ENCODE data around the gene KIAA0513.
A peak's percentile ranks its signal among the peaks of the same experiment; 100 is the strongest.

Gene KIAA0513

GRCh38 chr16:85027349-85027957 is at the start of gene KIAA0513:
Gene KIAA0513 (plus strand): TSS chr16:85027795. CDS start chr16:85067072, 39,277 bp downstream.
- Histone ChIP-seq H3K36me3 (ENCODE audit: control insufficient read depth, insufficient read depth, low read length) (no peaks in the 10 kb centered on the region), H3K9me3 (ENCODE audit: control insufficient read depth, insufficient read depth, low read length) (no peaks in the 10 kb centered on the region), H3K4me1 (ENCODE audit: control insufficient read depth, insufficient read depth, low read length) (peaks cover 9% of the 10 kb centered on the region), H3K4me3 (ENCODE audit: low read depth, low read length) (peak within 1 kb of the TSS; percentile 80), H3K27me3 (ENCODE audit: control insufficient read depth, insufficient read depth, low read length) (peaks cover 18% of the 10 kb centered on the region), H3K9ac (ENCODE audit: low read depth, low read length) (no peak within 1 kb of the TSS)

GRCh38 chr16:84979516-84979915 is 48.1 kb upstream of the KIAA0513 start:
- Histone ChIP-seq H3K9me3 (ENCODE audit: control insufficient read depth, insufficient read depth, low read length) (no peaks in the 10 kb centered on the region), H3K27me3 (ENCODE audit: control insufficient read depth, insufficient read depth, low read length) (no peaks in the 10 kb centered on the region), H3K4me1 (ENCODE audit: control insufficient read depth, insufficient read depth, low read length) (no peaks in the 10 kb centered on the region), H3K4me3 (ENCODE audit: low read depth, low read length) (no peak overlapping the region), H3K9ac (ENCODE audit: low read depth, low read length) (no peak overlapping the region), H3K36me3 (ENCODE audit: control insufficient read depth, insufficient read depth, low read length) (peaks cover 50% of the 10 kb centered on the region)

GRCh38 chr16:84982434-84982833 is 45.2 kb upstream of the KIAA0513 start:
- H3K9ac ChIP-seq (ENCODE audit: low read depth, low read length) = no peak overlapping the region
- no peak overlapping the region for H3K4me3 ChIP-seq (ENCODE audit: low read depth, low read length)
- H3K4me1 ChIP-seq (ENCODE audit: control insufficient read depth, insufficient read depth, low read length) = no peaks in the 10 kb centered on the region
- no peaks in the 10 kb centered on the region for H3K9me3 ChIP-seq (ENCODE audit: control insufficient read depth, insufficient read depth, low read length)
- no peaks in the 10 kb centered on the region for H3K27me3 ChIP-seq (ENCODE audit: control insufficient read depth, insufficient read depth, low read length)
- H3K36me3 ChIP-seq (ENCODE audit: control insufficient read depth, insufficient read depth, low read length) = peaks cover 30% of the 10 kb centered on the region

GRCh38 chr16:84985079-84986065 is 42.2 kb upstream of the KIAA0513 start:
- Histone ChIP-seq H3K27me3 (ENCODE audit: control insufficient read depth, insufficient read depth, low read length) (no peaks in the 10 kb centered on the region), H3K9me3 (ENCODE audit: control insufficient read depth, insufficient read depth, low read length) (no peaks in the 10 kb centered on the region), H3K4me1 (ENCODE audit: control insufficient read depth, insufficient read depth, low read length) (no peaks in the 10 kb centered on the region), H3K4me3 (ENCODE audit: low read depth, low read length) (no peak overlapping the region), H3K9ac (ENCODE audit: low read depth, low read length) (no peak overlapping the region), H3K36me3 (ENCODE audit: control insufficient read depth, insufficient read depth, low read length) (peaks cover 41% of the 10 kb centered on the region)

GRCh38 chr16:84986102-84986501 is 41.5 kb upstream of the KIAA0513 start:
- Histone ChIP-seq H3K9me3 (ENCODE audit: control insufficient read depth, insufficient read depth, low read length) (no peaks in the 10 kb centered on the region), H3K36me3 (ENCODE audit: control insufficient read depth, insufficient read depth, low read length) (peaks cover 36% of the 10 kb centered on the region), H3K4me1 (ENCODE audit: control insufficient read depth, insufficient read depth, low read length) (no peaks in the 10 kb centered on the region), H3K4me3 (ENCODE audit: low read depth, low read length) (no peak overlapping the region), H3K27me3 (ENCODE audit: control insufficient read depth, insufficient read depth, low read length) (no peaks in the 10 kb centered on the region), H3K9ac (ENCODE audit: low read depth, low read length) (no peak overlapping the region)

GRCh38 chr16:84986879-84987278 is 40.7 kb upstream of the KIAA0513 start:
- no peak overlapping the region for H3K4me3 ChIP-seq (ENCODE audit: low read depth, low read length)
- no peaks in the 10 kb centered on the region for H3K9me3 ChIP-seq (ENCODE audit: control insufficient read depth, insufficient read depth, low read length)
- no peaks in the 10 kb centered on the region for H3K4me1 ChIP-seq (ENCODE audit: control insufficient read depth, insufficient read depth, low read length)
- H3K36me3 ChIP-seq (ENCODE audit: control insufficient read depth, insufficient read depth, low read length) = peaks cover 31% of the 10 kb centered on the region
- H3K27me3 ChIP-seq (ENCODE audit: control insufficient read depth, insufficient read depth, low read length) = no peaks in the 10 kb centered on the region
- H3K9ac ChIP-seq (ENCODE audit: low read depth, low read length) = no peak overlapping the region

GRCh38 chr16:84988328-84989080 is 39.1 kb upstream of the KIAA0513 start:
- H3K27me3 ChIP-seq (ENCODE audit: control insufficient read depth, insufficient read depth, low read length) = no peaks in the 10 kb centered on the region
- H3K4me3 ChIP-seq (ENCODE audit: low read depth, low read length) = no peak overlapping the region
- H3K4me1 ChIP-seq (ENCODE audit: control insufficient read depth, insufficient read depth, low read length) = no peaks in the 10 kb centered on the region
- peaks cover 20% of the 10 kb centered on the region for H3K36me3 ChIP-seq (ENCODE audit: control insufficient read depth, insufficient read depth, low read length)
- H3K9ac ChIP-seq (ENCODE audit: low read depth, low read length) = no peak overlapping the region
- no peaks in the 10 kb centered on the region for H3K9me3 ChIP-seq (ENCODE audit: control insufficient read depth, insufficient read depth, low read length)

GRCh38 chr16:84989749-84990620 is 37.6 kb upstream of the KIAA0513 start:
- H3K27me3 ChIP-seq (ENCODE audit: control insufficient read depth, insufficient read depth, low read length) = no peaks in the 10 kb centered on the region
- no peak overlapping the region for H3K9ac ChIP-seq (ENCODE audit: low read depth, low read length)
- H3K9me3 ChIP-seq (ENCODE audit: control insufficient read depth, insufficient read depth, low read length) = no peaks in the 10 kb centered on the region
- no peaks in the 10 kb centered on the region for H3K4me1 ChIP-seq (ENCODE audit: control insufficient read depth, insufficient read depth, low read length)
- H3K4me3 ChIP-seq (ENCODE audit: low read depth, low read length) = no peak overlapping the region
- H3K36me3 ChIP-seq (ENCODE audit: control insufficient read depth, insufficient read depth, low read length) = peaks cover 31% of the 10 kb centered on the region

- Histone ChIP-seq H3K4me1 (ENCODE audit: control insufficient read depth, insufficient read depth, low read length) (no peaks in the 10 kb centered on the region), H3K4me3 (ENCODE audit: low read depth, low read length) (no peak overlapping the region), H3K9ac (ENCODE audit: low read depth, low read length) (no peak overlapping the region), H3K9me3 (ENCODE audit: control insufficient read depth, insufficient read depth, low read length) (no peaks in the 10 kb centered on the region), H3K36me3 (ENCODE audit: control insufficient read depth, insufficient read depth, low read length) (peaks cover 31% of the 10 kb centered on the region), H3K27me3 (ENCODE audit: control insufficient read depth, insufficient read depth, low read length) (no peaks in the 10 kb centered on the region)
Observed at GRCh38 chr16:84990782-84991181, 36.8 kb upstream of the KIAA0513 start.

- H3K4me1 ChIP-seq (ENCODE audit: control insufficient read depth, insufficient read depth, low read length) = no peaks in the 10 kb centered on the region
- no peaks in the 10 kb centered on the region for H3K9me3 ChIP-seq (ENCODE audit: control insufficient read depth, insufficient read depth, low read length)
- peaks cover 28% of the 10 kb centered on the region for H3K36me3 ChIP-seq (ENCODE audit: control insufficient read depth, insufficient read depth, low read length)
- no peaks in the 10 kb centered on the region for H3K27me3 ChIP-seq (ENCODE audit: control insufficient read depth, insufficient read depth, low read length)
- H3K4me3 ChIP-seq (ENCODE audit: low read depth, low read length) = no peak overlapping the region
- no peak overlapping the region for H3K9ac ChIP-seq (ENCODE audit: low read depth, low read length)
Observed at GRCh38 chr16:84992717-84993075, 34.9 kb upstream of the KIAA0513 start.

GRCh38 chr16:84993926-84994325 is 33.7 kb upstream of the KIAA0513 start:
- H3K27me3 ChIP-seq (ENCODE audit: control insufficient read depth, insufficient read depth, low read length) = no peaks in the 10 kb centered on the region
- no peak overlapping the region for H3K9ac ChIP-seq (ENCODE audit: low read depth, low read length)
- H3K4me3 ChIP-seq (ENCODE audit: low read depth, low read length) = no peak overlapping the region
- no peaks in the 10 kb centered on the region for H3K4me1 ChIP-seq (ENCODE audit: control insufficient read depth, insufficient read depth, low read length)
- peaks cover 22% of the 10 kb centered on the region for H3K36me3 ChIP-seq (ENCODE audit: control insufficient read depth, insufficient read depth, low read length)
- H3K9me3 ChIP-seq (ENCODE audit: control insufficient read depth, insufficient read depth, low read length) = no peaks in the 10 kb centered on the region

Measured in iPS-15b (cell line).